ENCODE data around the gene PLVAP. TPM values are rescaled to one million over a fixed set of nuclear protein-coding genes. Genes with fewer than 3 reads are reported as not detected.

PLVAP gene
- total and polyA plus RNA-seq, 9 of the 15 experiments (the other 6 are each of a cell fraction or from before 2014, with no cell fraction given), result 0.09 to 0.84 (median 0.51) TPM; not detected in 4

DNA sequence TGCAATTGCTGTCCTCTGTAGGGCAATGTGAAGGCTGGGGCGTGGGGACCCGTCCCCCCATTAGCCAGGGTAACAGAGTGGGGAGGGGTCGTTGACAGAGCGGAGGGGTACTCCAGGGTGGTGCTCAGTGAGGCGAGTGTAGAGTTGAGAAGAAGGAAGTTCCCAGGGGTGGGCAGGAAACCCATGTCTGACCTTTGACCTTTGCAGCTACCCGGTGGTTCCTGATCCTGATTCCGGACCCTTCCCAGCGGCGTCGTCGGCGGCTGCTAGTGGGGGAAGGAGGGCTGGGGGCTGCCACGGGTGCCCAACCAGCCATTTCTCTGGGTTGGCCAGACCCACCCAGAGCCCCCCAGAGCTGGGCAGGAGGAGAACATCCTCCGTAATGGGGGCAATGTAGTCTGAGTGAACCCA, 2.1 kb upstream of the PLVAP start (continued):
- TF ChIP-seq, protein P1, sequence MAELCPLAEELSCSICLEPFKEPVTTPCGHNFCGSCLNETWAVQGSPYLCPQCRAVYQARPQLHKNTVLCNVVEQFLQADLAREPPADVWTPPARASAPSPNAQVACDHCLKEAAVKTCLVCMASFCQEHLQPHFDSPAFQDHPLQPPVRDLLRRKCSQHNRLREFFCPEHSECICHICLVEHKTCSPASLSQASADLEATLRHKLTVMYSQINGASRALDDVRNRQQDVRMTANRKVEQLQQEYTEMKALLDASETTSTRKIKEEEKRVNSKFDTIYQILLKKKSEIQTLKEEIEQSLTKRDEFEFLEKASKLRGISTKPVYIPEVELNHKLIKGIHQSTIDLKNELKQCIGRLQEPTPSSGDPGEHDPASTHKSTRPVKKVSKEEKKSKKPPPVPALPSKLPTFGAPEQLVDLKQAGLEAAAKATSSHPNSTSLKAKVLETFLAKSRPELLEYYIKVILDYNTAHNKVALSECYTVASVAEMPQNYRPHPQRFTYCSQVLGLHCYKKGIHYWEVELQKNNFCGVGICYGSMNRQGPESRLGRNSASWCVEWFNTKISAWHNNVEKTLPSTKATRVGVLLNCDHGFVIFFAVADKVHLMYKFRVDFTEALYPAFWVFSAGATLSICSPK (IDR thresholded peaks at IDR 0.05; ENCODE audit: borderline replicate concordance), result peak; percentile 95; the same call in 1 of the 2 replicates
- TF ChIP-seq, protein P2, sequence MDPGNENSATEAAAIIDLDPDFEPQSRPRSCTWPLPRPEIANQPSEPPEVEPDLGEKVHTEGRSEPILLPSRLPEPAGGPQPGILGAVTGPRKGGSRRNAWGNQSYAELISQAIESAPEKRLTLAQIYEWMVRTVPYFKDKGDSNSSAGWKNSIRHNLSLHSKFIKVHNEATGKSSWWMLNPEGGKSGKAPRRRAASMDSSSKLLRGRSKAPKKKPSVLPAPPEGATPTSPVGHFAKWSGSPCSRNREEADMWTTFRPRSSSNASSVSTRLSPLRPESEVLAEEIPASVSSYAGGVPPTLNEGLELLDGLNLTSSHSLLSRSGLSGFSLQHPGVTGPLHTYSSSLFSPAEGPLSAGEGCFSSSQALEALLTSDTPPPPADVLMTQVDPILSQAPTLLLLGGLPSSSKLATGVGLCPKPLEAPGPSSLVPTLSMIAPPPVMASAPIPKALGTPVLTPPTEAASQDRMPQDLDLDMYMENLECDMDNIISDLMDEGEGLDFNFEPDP (CRISPR knock-in tag; IDR thresholded peaks at IDR 0.05), result no peak
- TF ChIP-seq, protein P3, sequence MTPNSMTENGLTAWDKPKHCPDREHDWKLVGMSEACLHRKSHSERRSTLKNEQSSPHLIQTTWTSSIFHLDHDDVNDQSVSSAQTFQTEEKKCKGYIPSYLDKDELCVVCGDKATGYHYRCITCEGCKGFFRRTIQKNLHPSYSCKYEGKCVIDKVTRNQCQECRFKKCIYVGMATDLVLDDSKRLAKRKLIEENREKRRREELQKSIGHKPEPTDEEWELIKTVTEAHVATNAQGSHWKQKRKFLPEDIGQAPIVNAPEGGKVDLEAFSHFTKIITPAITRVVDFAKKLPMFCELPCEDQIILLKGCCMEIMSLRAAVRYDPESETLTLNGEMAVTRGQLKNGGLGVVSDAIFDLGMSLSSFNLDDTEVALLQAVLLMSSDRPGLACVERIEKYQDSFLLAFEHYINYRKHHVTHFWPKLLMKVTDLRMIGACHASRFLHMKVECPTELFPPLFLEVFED (CRISPR knock-in tag; conservative IDR thresholded peaks at IDR 0.05), result no peak
- TF ChIP-seq NR2C1 (IDR thresholded peaks at IDR 0.05), result peak; percentile 81
- peak; percentile 74 for TF ChIP-seq NR2C1 (tag; IDR thresholded peaks at IDR 0.05)

DNA sequence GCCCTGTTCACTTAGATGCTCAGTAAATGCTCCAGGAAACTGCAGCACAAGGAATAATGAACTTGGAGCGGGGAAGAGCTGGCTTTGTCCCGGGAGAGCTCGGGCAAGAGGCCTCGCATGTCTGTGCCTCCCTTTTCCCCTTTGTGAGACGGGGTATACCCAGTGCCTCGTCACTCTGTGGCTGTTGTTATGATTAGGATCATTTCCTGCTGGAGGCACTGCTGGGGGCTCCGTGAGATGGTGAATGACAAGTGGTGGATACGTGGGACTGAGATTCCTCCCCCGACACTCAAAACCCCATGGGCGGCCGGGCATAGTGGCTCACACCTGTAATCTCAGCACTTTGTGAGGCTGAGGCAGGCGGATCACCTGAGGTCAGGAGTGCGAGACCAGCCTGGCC, 1.1 kb upstream of the PLVAP start:
- no TSS peak for BruUV-seq (replicated peaks)
- no peaks in the 10 kb centered on the region for H3K36me3 ChIP-seq (ENCODE audit: control insufficient read depth, insufficient read depth, low read length)
- in situ Hi-C loops (cut with MboI) (no loop called here), intact Hi-C loops (cut with micrococcal nuclease) (no loop called here)
- H3K9me1 ChIP-seq (ENCODE audit: control insufficient read depth, insufficient read depth, low read length), result no peaks in the 10 kb centered on the region
- no peaks in the 10 kb centered on the region for H3K79me2 ChIP-seq (ENCODE audit: control insufficient read depth, insufficient read depth, low read length)
- CTCF ChIA-PET (ENCODE audit: low intra/inter-chr PET ratio), result no interaction called here
- H2AFZ ChIP-seq (ENCODE audit: low read depth, low read length), result no peak overlapping the region
- FAIRE-seq (no peak), DNase-seq (ENCODE audit: extremely low read depth in 1 of 4, low spot score in 3 of 4) (no peak), ATAC-seq (no peak)
- H3K27me3 ChIP-seq (ENCODE audit: control insufficient read depth in 2 of 2, insufficient read depth in 2 of 2, low read length in 2 of 2), result no peaks in the 10 kb centered on the region; a peak in 1 of 5 replicates
- no peaks in the 10 kb centered on the region for H4K20me1 ChIP-seq (replicated peaks; ENCODE audit: control insufficient read depth, insufficient read depth, low read length)
- no peak overlapping the region for H3K4me2 ChIP-seq (ENCODE audit: insufficient read depth, low read length)
- H3K9me3 ChIP-seq (replicated peaks; ENCODE audit: control insufficient read depth, insufficient read depth, low read depth, low read length), result peaks cover 3% of the 10 kb centered on the region; the same call in 1 of the 2 replicates
- no peak overlapping the region for H3K9ac ChIP-seq (ENCODE audit: insufficient read depth in 1 of 2, low read depth in 2 of 2, low read length in 2 of 2)
- H3K27ac ChIP-seq (ENCODE audit: extremely low read depth, low read depth, low read length), result no peak overlapping the region
- H3K4me3 ChIP-seq, result no peak overlapping the region
- POLR2A ChIA-PET, result interaction anchor here (1.4 kb wide), 1 partner anchor 25 kb away, joined by 6 read pairs; no protein-coding TSS in a partner anchor
- H3K4me1 ChIP-seq (replicated peaks in 1 of 2; ENCODE audit: control insufficient read depth in 2 of 2, insufficient read depth in 2 of 2, low read length in 2 of 2), result peaks cover 15 to 18% of the 10 kb centered on the region in 2 experiments; a peak in 4 of 5 replicates
- WGBS (ENCODE audit: insufficient coverage, low coverage, missing lambda C conversion rate), result 47% methylated on average over 13 of the region's 13 CpGs
- TF ChIP-seq IRF2 (CRISPR knock-in tag; IDR thresholded peaks at IDR 0.05) (no peak), TEAD1 (CRISPR knock-in tag; IDR thresholded peaks at IDR 0.05) (no peak)
- TF ChIP-seq, protein P4, sequence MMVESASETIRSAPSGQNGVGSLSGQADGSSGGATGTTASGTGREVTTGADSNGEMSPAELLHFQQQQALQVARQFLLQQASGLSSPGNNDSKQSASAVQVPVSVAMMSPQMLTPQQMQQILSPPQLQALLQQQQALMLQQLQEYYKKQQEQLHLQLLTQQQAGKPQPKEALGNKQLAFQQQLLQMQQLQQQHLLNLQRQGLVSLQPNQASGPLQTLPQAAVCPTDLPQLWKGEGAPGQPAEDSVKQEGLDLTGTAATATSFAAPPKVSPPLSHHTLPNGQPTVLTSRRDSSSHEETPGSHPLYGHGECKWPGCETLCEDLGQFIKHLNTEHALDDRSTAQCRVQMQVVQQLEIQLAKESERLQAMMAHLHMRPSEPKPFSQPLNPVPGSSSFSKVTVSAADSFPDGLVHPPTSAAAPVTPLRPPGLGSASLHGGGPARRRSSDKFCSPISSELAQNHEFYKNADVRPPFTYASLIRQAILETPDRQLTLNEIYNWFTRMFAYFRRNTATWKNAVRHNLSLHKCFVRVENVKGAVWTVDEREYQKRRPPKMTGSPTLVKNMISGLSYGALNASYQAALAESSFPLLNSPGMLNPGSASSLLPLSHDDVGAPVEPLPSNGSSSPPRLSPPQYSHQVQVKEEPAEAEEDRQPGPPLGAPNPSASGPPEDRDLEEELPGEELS (CRISPR knock-in tag; IDR thresholded peaks at IDR 0.05; ENCODE audit: borderline replicate concordance), result no peak

Data from K562 (cell line).